Lower lobe of right lung (tissue), 2 donors: ENCODE data around the gene OR1J4. TPM values are rescaled to one million over a fixed set of nuclear protein-coding genes. Genes with fewer than 3 reads are reported as not detected.

Experiments used
- ATAC-seq, 2 donors: fragments of 200-7000 bp; cut with Tn5 transposase; one replicate each; pipeline ENCODE4 v1.9.1; 2020 to 2022; ENCODE audit warnings: mild to moderate bottlenecking in 2 of 2, moderate library complexity in 2 of 2
- DNase-seq: peaks from one replicate; pipeline ENCODE4 v3.0.0-alpha.2; 2020
- H3K27ac ChIP-seq: fragments of 200-600 bp; one replicate; pipeline ENCODE4 v1.8.0; 2022
- H3K27me3 ChIP-seq: fragments of 200-600 bp; one replicate; pipeline ENCODE4 v1.8.0; 2022; ENCODE audit warnings: low read depth
- H3K36me3 ChIP-seq: fragments of 200-600 bp; one replicate; pipeline ENCODE4 v1.8.0; 2022; ENCODE audit warnings: mild to moderate bottlenecking
- H3K4me1 ChIP-seq: fragments of 200-600 bp; one replicate; pipeline ENCODE4 v1.8.0; 2022
- H3K4me3 ChIP-seq: fragments of 200-600 bp; one replicate; pipeline ENCODE4 v1.8.0; 2022; ENCODE audit warnings: mild to moderate bottlenecking
- H3K9me3 ChIP-seq: fragments of 200-600 bp; one replicate; pipeline ENCODE4 v1.8.0; 2022
- CTCF ChIP-seq: fragments of 200-600 bp; IDR thresholded peaks from one replicate; pipeline ENCODE4 v1.8.0; 2022; ENCODE audit warnings: antibody characterized with exemption, mild to moderate bottlenecking
- intact Hi-C: fragments of 100-400 bp; cut with DNase I; formaldehyde crosslinking; loops from one replicate; pipeline ENCODE4 v1.11.0; 2022
- total RNA-seq: library from RNA; stranded (reverse); fragmentation: NEBNext Ultra II Directional; extraction: Animal tissue kit (Norgen Biotek cat#: 25700); gene quantifications from one replicate; pipeline ENCODE4 v1.2.1, GENCODE V29; 2021
- donor health status: DM: no; HTN: yes; CAD: no; lungs with severe emphysema.

The OR1J4 gene
- total RNA-seq, 1 donor from 2014 or later = not detected

GRCh38 chr9:122479062-122479461, 39.9 kb upstream of the OR1J4 start:
- H3K36me3 ChIP-seq = no peaks in the 10 kb centered on the region
- ATAC-seq (no peak), DNase-seq (no peak)
- no peaks in the 10 kb centered on the region for H3K27me3 ChIP-seq
- no peak overlapping the region for H3K27ac ChIP-seq
- no peaks in the 10 kb centered on the region for H3K4me1 ChIP-seq
- TF ChIP-seq CTCF = no peak
- intact Hi-C loops = loop anchor here (10.0 kb wide), 1 partner anchor 336 kb away; no protein-coding TSS in a partner anchor
- no peak overlapping the region for H3K4me3 ChIP-seq
- no peaks in the 10 kb centered on the region for H3K9me3 ChIP-seq

- Histone ChIP-seq H3K27ac (no peak overlapping the region), H3K4me1 (no peaks in the 10 kb centered on the region), H3K27me3 (no peaks in the 10 kb centered on the region), H3K4me3 (no peak overlapping the region), H3K9me3 (no peaks in the 10 kb centered on the region), H3K36me3 (no peaks in the 10 kb centered on the region)
- no peak for DNase-seq
- ATAC-seq = peak; percentile 65 to 80
- intact Hi-C loops = no loop called here
- peak; percentile 78 for TF ChIP-seq CTCF
Measured at GRCh38 chr9:122498883-122499288, 20.1 kb upstream of the OR1J4 start.

- Histone ChIP-seq H3K36me3 (no peaks in the 10 kb centered on the region), H3K4me1 (no peaks in the 10 kb centered on the region), H3K9me3 (no peaks in the 10 kb centered on the region), H3K27ac (no peak overlapping the region), H3K4me3 (no peak overlapping the region), H3K27me3 (peaks cover 2% of the 10 kb centered on the region)
- intact Hi-C loops = no loop called here
- no peak for TF ChIP-seq CTCF
- ATAC-seq = no peak
- DNase-seq = no peak
Measured at GRCh38 chr9:122506964-122507363, 12.0 kb upstream of the OR1J4 start.

- Histone ChIP-seq H3K4me3 (no peak within 1 kb of the TSS), H3K27me3 (peaks cover 2% of the 10 kb centered on the region), H3K27ac (no peak within 1 kb of the TSS), H3K36me3 (no peaks in the 10 kb centered on the region), H3K4me1 (no peaks in the 10 kb centered on the region), H3K9me3 (no peaks in the 10 kb centered on the region)
- no peak for TF ChIP-seq CTCF
- intact Hi-C loops = no loop called here
- ATAC-seq = no peak
- DNase-seq = no peak
Measured at GRCh38 chr9:122510502-122510901, 8.4 kb upstream of the OR1J4 start, which contains the start of gene OR1J2. OR1J2 (plus strand) TSS chr9:122510802; CDS start chr9:122510802, 0 bp downstream.

GRCh38 chr9:122518226-122518625, 715 bp upstream of the OR1J4 start:
- no peak for TF ChIP-seq CTCF
- no peaks in the 10 kb centered on the region for H3K36me3 ChIP-seq
- no peaks in the 10 kb centered on the region for H3K4me1 ChIP-seq
- ATAC-seq = no peak
- H3K27ac ChIP-seq = no peak overlapping the region
- H3K4me3 ChIP-seq = no peak overlapping the region
- H3K27me3 ChIP-seq = no peaks in the 10 kb centered on the region
- DNase-seq = no peak
- no peaks in the 10 kb centered on the region for H3K9me3 ChIP-seq
- intact Hi-C loops = no loop called here

- H3K4me3 ChIP-seq = no peak overlapping the region
- H3K36me3 ChIP-seq = no peaks in the 10 kb centered on the region
- no peaks in the 10 kb centered on the region for H3K27me3 ChIP-seq
- H3K4me1 ChIP-seq = no peaks in the 10 kb centered on the region
- ATAC-seq = no peak
- no peak overlapping the region for H3K27ac ChIP-seq
- DNase-seq = no peak
- intact Hi-C loops = no loop called here
- H3K9me3 ChIP-seq = no peaks in the 10 kb centered on the region
- TF ChIP-seq CTCF = no peak
Measured at GRCh38 chr9:122519376-122519775, 435 bp downstream of the OR1J4 start.
